NCI-H345 treated with DMSO at 0.1 percent for 48 hours (cell line): ENCODE data around the gene SPIB.
"Not testable (repeated sequence)": the region's sequence is repeated elsewhere in the genome, so short reads cannot be mapped to it uniquely, and the experiment has no call there.

Source experiments
- DNase-seq: peaks from one replicate; lab custom pipeline; 2025; ENCODE audit not compliant: unreplicated experiment; lab: John Stamatoyannopoulos, UW

The SPIB gene

GRCh38 chr19:50435221-50435620 is 16.5 kb downstream of the SPIB start:
- DNase-seq, result no peak

GRCh38 chr19:50435627-50436026 is 16.9 kb downstream of the SPIB start:
- DNase-seq, result no peak

- DNase-seq, result no peak
These were observed 19.2 kb downstream of the SPIB start for GRCh38 chr19:50437862-50438449.

- DNase-seq, result not testable (repeated sequence)
These were observed 20.4 kb downstream of the SPIB start for GRCh38 chr19:50439130-50439529.

GRCh38 chr19:50444059-50444458 is 25.3 kb downstream of the SPIB start:
- DNase-seq, result no peak

- DNase-seq, result no peak
These were observed 28.3 kb downstream of the SPIB start for GRCh38 chr19:50447053-50447452.

- no peak for DNase-seq
These were observed 29.0 kb downstream of the SPIB start for GRCh38 chr19:50447750-50448149.

- DNase-seq, result no peak
These were observed 30.6 kb downstream of the SPIB start for GRCh38 chr19:50449236-50449899.

GRCh38 chr19:50450369-50451222 is 31.9 kb downstream of the SPIB start:
- DNase-seq, result no peak

GRCh38 chr19:50451223-50451534 is 32.4 kb downstream of the SPIB start:
- no peak for DNase-seq

GRCh38 chr19:50453243-50453642 is 34.5 kb downstream of the SPIB start:
- no peak for DNase-seq

- DNase-seq, result no peak
These were observed 37.3 kb downstream of the SPIB start for GRCh38 chr19:50455992-50456391.

GRCh38 chr19:50457300-50457699 is 38.6 kb downstream of the SPIB start:
- no peak for DNase-seq

- DNase-seq, result no peak
These were observed 39.8 kb downstream of the SPIB start for GRCh38 chr19:50458396-50459066.

GRCh38 chr19:50459067-50459456 is 40.3 kb downstream of the SPIB start:
- no peak for DNase-seq

GRCh38 chr19:50459638-50460037 is 40.9 kb downstream of the SPIB start:
- DNase-seq, result no peak

- no peak for DNase-seq
These were observed 41.5 kb downstream of the SPIB start for GRCh38 chr19:50460161-50460765.

- peak; percentile 7 for DNase-seq
These were observed 42.5 kb downstream of the SPIB start for GRCh38 chr19:50461066-50461875.

GRCh38 chr19:50462970-50463369 is 44.2 kb downstream of the SPIB start:
- DNase-seq, result no peak

- no peak for DNase-seq
These were observed 45.6 kb downstream of the SPIB start for GRCh38 chr19:50464348-50464747.
